HG03175 (cell line): ENCODE measurements around the gene PDE4D.

Experiments used
- ATAC-seq: cut with Tn5 transposase; IDR thresholded peaks from one replicate; pipeline ENCODE4 v1.9.1; 2021; ENCODE audit warnings: mild to moderate bottlenecking, moderate library complexity; ENCODE audit not compliant: unreplicated experiment

PDE4D gene

GRCh38 chr5:59199868-59200267 is 693.7 kb downstream of the PDE4D start:
- ATAC-seq: no peak

- ATAC-seq: no peak
Measured at GRCh38 chr5:59198832-59199231, 694.7 kb downstream of the PDE4D start.

DNA sequence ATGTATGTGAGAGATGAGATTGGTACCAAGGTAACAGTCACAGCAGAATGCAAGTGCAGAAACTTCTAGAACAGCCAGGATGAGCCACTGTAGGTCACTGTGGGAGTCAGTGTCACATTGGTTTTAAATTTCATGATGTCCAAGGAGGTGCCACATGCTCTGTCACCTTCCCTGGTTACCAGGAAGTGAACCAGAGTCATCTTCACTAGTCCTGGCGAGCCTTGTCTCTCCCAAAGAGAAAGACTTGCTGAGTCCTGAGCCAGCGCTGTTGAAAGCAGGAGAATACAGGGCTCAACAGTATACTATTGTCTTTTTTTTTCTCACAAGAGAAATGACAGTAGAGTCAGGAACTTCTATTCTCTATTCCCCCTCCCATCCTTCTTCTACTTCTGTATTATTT is 695.2 kb downstream of the PDE4D start:
- ATAC-seq: no peak

DNA sequence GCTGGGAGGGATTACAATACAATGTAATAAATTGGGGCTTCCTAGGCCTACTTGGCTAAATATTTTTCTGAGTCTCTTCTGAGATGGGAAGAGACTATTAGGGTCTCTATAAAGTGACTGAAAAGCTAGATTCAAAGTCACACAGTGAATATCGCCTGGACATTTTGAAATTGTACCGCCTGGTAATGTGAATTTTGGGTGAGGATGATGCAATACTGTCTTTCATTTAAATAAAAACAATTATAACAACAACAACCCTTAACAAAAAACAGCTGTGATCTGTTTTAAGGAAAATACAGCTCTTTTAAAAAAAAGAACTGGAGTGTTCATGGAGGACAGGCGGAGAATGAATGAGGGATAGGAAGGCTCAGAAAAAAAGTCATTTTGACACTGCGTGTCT is 695.6 kb downstream of the PDE4D start:
- ATAC-seq: no peak

DNA sequence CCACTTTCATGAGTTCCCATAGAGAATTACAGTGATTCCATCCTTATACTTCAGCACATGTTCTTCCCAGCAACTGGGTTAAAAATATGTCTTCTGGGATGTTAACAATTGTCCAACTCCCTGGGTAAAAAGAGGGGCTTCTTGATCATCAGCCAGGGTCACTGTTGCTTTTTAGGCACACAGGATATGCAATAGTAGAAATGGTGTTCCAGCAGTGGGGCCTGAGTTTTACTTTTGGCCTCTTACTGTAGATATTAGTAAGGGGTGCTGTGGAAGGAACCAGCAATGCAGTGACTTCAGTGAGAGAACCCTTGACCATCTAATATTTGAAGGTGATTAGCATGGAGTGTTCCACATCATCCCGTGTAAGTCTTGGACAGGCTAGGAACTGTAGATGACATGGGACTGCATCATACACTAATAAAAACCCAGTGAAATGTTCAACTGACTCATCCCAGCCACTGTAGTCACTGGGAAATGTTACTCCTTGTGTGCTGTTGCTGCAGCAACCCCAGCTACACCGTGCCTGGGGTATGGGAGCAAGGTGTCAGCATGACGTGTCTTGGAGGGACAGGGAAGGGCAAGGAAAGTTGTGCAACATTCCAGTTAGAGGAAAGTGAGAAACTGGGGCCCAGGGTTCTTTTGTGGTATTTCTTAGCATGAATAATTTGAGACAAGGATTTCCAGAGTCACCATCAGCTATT is 699.8 kb downstream of the PDE4D start:
- no peak for ATAC-seq

GRCh38 chr5:59190746-59191145 is 702.8 kb downstream of the PDE4D start:
- ATAC-seq: no peak

DNA sequence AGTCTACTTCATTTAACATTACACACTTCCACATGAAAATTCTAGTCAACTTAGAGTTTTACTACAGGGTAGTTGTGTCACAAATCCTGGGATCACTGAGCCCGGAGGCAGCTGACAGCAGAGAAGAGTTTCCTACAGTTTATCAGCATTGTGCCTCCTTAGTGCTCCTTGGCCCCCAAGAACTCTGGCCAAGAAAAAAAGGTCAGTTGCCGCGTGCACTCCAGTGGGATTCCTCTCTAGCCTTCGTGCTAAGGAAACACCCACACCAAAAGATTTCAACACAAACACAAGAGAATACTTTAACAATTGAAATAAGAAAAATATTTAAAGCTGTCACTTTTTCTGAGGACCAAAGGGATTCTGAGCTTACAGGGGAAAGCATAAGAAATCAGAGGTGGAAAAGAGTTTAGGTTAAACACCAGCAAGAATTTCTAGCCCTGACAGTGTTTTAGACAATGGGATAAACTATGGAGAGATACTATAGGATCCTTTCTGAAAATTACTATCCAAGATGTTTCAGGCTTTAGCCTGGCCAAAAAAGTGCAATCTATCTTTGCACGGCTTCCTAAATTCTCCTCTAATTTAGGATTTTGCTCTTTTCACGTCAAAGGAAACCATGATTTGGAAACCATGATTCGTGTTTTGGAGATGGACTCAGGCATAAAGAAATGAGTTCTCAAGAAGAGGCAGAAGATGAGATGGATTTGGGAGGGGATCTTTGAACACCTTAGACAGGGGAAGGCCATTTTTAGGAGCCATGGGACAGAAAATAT is 703.9 kb downstream of the PDE4D start:
- no peak for ATAC-seq

GRCh38 chr5:59188419-59189225 is 704.9 kb downstream of the PDE4D start:
- peak; percentile 80 for ATAC-seq

GRCh38 chr5:59187857-59188256 is 705.7 kb downstream of the PDE4D start:
- ATAC-seq: no peak

GRCh38 chr5:59186623-59187022 is 706.9 kb downstream of the PDE4D start:
- no peak for ATAC-seq

DNA sequence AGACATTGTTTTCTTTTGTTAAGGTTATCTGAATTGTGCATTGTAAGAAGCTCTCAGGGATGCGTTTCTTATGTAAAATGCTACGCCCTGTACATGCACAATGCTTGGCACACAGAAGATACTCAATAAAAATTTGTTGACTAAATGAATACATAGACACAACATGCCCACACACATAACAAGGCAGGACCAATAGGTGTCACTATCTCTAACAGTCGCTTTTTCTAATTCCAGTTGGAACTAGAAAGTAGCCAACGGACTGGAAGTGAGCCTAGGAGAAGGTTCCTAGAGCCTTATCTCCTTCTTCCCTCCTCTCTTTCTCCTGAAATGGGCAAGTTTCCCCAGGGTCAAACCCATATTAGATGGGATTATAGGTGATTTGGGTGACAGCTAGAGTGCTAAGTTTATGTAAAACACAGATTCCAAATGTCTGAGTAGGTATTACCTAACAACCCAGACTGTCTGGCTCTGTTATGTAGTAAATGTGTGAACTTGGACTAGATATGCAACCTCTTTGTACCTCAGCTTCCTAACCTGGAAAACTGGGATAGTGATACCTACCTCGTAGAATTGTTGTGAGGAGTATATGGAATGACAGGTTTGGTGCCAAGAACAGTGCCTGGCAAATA is 707.7 kb downstream of the PDE4D start:
- no peak for ATAC-seq

DNA sequence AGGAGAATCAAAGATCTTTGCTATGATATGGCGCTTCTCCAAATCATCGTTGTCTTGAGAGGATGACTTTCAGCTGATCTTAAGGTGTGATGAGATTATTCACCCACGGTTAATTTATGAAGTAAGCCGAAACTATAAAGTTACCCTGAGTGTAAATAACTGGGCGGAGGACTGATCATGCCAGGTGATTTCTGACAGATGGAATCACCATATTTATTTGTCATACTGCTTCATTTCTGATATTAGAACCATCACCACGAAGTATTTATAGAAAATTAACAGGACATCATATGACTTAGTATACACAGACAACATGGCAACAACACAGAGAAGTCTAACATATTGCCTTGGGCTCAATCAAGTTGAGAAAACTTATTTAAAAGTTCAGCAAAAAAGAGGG is 708.8 kb downstream of the PDE4D start:
- no peak for ATAC-seq

- no peak for ATAC-seq
Measured at GRCh38 chr5:59182760-59183159, 710.8 kb downstream of the PDE4D start.

- ATAC-seq: peak; percentile 77
Measured at GRCh38 chr5:59180515-59180914, 713.0 kb downstream of the PDE4D start.

DNA sequence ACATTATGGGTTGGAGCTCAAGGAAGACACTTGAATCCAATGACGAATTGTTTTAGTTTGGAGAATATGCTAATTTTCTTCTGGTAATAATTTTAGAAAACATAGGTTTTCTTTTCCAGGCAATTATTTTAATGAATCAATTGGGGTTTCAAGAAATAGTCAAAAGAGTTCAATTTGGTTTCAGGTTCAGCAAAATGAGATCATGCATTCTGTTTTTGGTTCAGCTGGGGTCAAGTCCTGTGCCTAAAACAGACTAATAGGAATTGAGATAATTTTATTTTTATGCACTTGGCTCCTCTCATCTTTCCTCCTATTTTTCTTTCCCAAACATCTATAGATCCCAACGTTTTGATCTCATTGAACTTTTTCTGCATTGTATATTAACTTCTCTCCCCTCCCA is 713.8 kb downstream of the PDE4D start:
- ATAC-seq: no peak

DNA sequence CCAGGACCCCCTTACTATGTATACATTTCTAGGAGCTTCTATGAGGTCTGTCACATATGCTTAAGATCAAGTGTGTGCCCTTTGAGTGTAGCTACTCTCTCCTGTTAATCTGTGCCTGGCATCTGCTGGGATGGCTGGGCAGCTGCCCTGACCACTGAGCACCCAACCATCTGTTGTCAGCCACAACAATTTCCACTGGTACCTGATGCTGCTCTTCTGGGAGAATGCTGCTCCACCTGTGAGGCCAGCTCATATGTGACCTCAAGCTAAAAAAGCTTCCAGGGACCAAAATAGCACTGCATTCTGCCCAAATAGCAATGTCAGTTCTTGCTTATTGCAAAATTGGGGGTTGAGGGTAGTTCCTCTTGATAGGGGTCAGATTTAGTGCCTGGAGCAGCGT is 715.0 kb downstream of the PDE4D start:
- no peak for ATAC-seq

DNA sequence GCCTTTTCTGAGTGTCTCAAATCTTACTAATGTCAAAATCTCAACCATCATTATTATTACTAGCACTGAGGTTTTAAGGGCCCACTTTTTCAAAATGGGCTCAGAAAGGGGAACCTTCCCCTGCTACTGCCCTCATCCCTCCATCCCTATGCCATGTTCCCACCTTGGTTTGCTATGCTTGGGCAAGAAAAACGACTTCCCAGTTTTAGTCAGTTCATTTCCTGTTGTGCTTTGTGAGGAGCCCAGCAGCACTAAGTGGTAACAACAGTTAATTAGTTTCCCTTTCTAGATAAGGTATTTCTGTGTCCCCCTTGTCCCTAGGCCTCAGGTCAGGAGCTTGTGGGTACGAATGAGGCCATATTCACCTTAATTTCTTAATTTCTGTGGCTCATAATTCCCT is 715.5 kb downstream of the PDE4D start:
- ATAC-seq: no peak

DNA sequence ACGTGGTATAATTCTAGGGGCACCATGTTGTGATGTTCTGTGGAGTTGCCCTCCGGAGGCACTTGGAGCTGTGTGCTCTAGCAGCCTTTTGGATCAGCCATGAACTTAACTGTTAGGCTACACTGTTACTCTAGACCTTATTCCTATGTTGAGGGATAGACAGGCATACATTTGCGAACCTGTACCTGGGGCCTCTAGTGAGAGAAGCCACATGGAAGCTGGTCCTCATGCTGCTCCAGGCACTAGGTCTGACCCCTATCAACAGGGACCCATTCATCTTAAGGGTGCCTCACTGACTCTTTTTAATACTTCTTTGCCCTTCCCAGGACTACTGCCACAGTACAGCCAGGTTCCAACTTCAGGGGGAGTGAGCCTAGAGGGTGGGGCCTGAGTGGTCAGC is 715.9 kb downstream of the PDE4D start:
- no peak for ATAC-seq

- peak; percentile 41 for ATAC-seq
Measured at GRCh38 chr5:59174248-59174844, 719.2 kb downstream of the PDE4D start.

- ATAC-seq: no peak
Measured at GRCh38 chr5:59173578-59173977, 719.9 kb downstream of the PDE4D start.

DNA sequence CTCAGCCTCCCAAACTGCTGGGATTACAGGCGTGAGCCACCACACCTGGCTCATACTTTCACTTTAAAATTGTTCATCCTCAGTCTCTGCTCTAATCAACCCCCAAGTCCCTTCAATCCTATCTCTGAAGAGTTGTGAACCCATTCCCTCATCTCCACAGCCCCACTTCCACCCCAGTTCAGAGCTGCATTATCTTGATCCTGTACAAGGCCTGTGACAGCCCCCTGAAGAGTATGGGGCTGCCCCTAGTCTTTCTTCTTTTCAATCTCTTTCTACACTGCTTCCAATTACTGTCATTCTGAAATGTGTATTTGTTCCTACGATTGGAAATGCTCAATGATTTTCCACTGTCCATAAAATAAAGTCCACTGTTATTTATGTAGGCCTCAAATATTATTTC is 722.4 kb downstream of the PDE4D start:
- no peak for ATAC-seq
